Hepatocyte (in vitro differentiated cells): ENCODE results near the gene SHANK1. TPM values are rescaled to one million over a fixed set of nuclear protein-coding genes. Genes with fewer than 3 reads are reported as not detected.

Experiments
- DNase-seq: peaks from one replicate; pipeline ENCODE4 v3.0.0-alpha.2; 2016; ENCODE audit warnings: low spot score
- H2AFZ ChIP-seq: fragments of 200-600 bp; sonication (generic); 2 replicates; pipeline ENCODE4 v1.6.0; 2016; ENCODE audit warnings: antibody characterized with exemption, mild to moderate bottlenecking
- H3K27ac ChIP-seq: fragments of 200-600 bp; sonication (generic); 2 replicates; pipeline ENCODE4 v1.5.1; 2016; ENCODE audit warnings: mild to moderate bottlenecking
- H3K27me3 ChIP-seq: fragments of 200-600 bp; sonication (generic); 2 replicates; pipeline ENCODE4 v1.6.1; 2016
- H3K36me3 ChIP-seq: fragments of 200-600 bp; sonication (generic); replicated peaks from 2 replicates; pipeline ENCODE4 v1.5.1; 2016; ENCODE audit warnings: low read depth; ENCODE audit not compliant: insufficient read depth
- H3K4me1 ChIP-seq: fragments of 200-600 bp; sonication (generic); 2 replicates; pipeline ENCODE4 v1.5.1; 2016; ENCODE audit warnings: mild to moderate bottlenecking, moderate library complexity; ENCODE audit not compliant: insufficient read depth
- H3K4me2 ChIP-seq: fragments of 200-600 bp; sonication (generic); 2 replicates; pipeline ENCODE4 v1.6.0; 2016
- H3K4me3 ChIP-seq: fragments of 200-600 bp; sonication (generic); 2 replicates; pipeline ENCODE4 v1.5.1; 2016; ENCODE audit warnings: mild to moderate bottlenecking
- H3K79me2 ChIP-seq: fragments of 200-600 bp; sonication (generic); 2 replicates; pipeline ENCODE4 v1.6.0; 2017; ENCODE audit warnings: mild to moderate bottlenecking
- H3K9me2 ChIP-seq: fragments of 200-600 bp; sonication (generic); replicated peaks from 2 replicates; pipeline ENCODE4 v1.6.0; 2017; ENCODE audit warnings: mild to moderate bottlenecking; ENCODE audit not compliant: insufficient read depth
- H3K9me3 ChIP-seq: fragments of 200-600 bp; sonication (generic); 2 replicates; pipeline ENCODE4 v1.5.1; 2016; ENCODE audit warnings: low read depth, mild to moderate bottlenecking
- H4K20me1 ChIP-seq: fragments of 200-600 bp; sonication (generic); 2 replicates; pipeline ENCODE4 v1.6.0; 2016; ENCODE audit warnings: mild to moderate bottlenecking; ENCODE audit not compliant: insufficient read depth, poor library complexity, severe bottlenecking
- CTCF ChIP-seq: fragments of 200-600 bp; sonication (generic); IDR thresholded peaks from 2 replicates; pipeline ENCODE4 v1.5.1; 2016; ENCODE audit warnings: antibody characterized with exemption, mild to moderate bottlenecking; ENCODE audit not compliant: poor library complexity
- EZH2 ChIP-seq: fragments of 200-600 bp; sonication (generic); IDR thresholded peaks from 2 replicates; pipeline ENCODE4 v1.6.1; 2016; ENCODE audit warnings: antibody characterized with exemption, mild to moderate bottlenecking, borderline replicate concordance
- EZH2phosphoT487 ChIP-seq: fragments of 200-600 bp; sonication (generic); IDR thresholded peaks from one replicate; pipeline ENCODE4 v1.6.1; 2018; ENCODE audit warnings: antibody characterized with exemption, mild to moderate bottlenecking, low read depth, moderate library complexity; ENCODE audit not compliant: unreplicated experiment, severe bottlenecking
- WGBS: methylation state at CpG from one replicate; pipeline ENCODE4 v1.1.6; 2016; ENCODE audit warnings: low lambda C conversion rate; ENCODE audit errors: missing lambda C conversion rate; 5-methylcytosine and 5-hydroxymethylcytosine counted together
- polyA plus RNA-seq: library from polyadenylated mRNA; unstranded; fragments of >200 nt; fragmentation: Nextera tagmentation; extraction: Ambion mirVana; gene quantifications from 2 replicates; pipeline ENCODE4 v1.2.1, GENCODE V29; 2016
- total RNA-seq: library from RNA; depleted of rRNA; stranded (reverse); fragments of >200 nt; gene quantifications from 2 replicates; pipeline ENCODE4 v1.2.3, GENCODE V29; 2014

Gene SHANK1
- total and polyA plus RNA-seq, 2 experiments from 2014 or later: 0.56 to 2.3 TPM

- DNase-seq: no peak
- H3K9me2 ChIP-seq: no peaks in the 10 kb centered on the region
- no peaks in the 10 kb centered on the region for H3K4me1 ChIP-seq
- H3K27me3 ChIP-seq: peaks cover 26% of the 10 kb centered on the region
- no peak overlapping the region for H2AFZ ChIP-seq
- H3K9me3 ChIP-seq: peaks cover 6% of the 10 kb centered on the region
- H3K36me3 ChIP-seq: no peaks in the 10 kb centered on the region
- H3K79me2 ChIP-seq: no peaks in the 10 kb centered on the region
- H3K4me2 ChIP-seq: no peak overlapping the region
- TF ChIP-seq EZH2phosphoT487 (no peak), CTCF (no peak), EZH2 (no peak)
- no peak overlapping the region for H3K27ac ChIP-seq
- WGBS: 84% methylated on average over 5 of the region's 5 CpGs
- no peaks in the 10 kb centered on the region for H4K20me1 ChIP-seq
- H3K4me3 ChIP-seq: no peak overlapping the region
Observed at GRCh38 chr19:50636317-50637085, 83.1 kb downstream of the SHANK1 start.

- Histone ChIP-seq H4K20me1 (no peaks in the 10 kb centered on the region), H3K27me3 (peaks cover 25% of the 10 kb centered on the region), H3K9me2 (no peaks in the 10 kb centered on the region), H3K4me2 (no peak overlapping the region), H3K4me3 (no peak overlapping the region), H3K4me1 (no peaks in the 10 kb centered on the region), H2AFZ (no peak overlapping the region), H3K36me3 (no peaks in the 10 kb centered on the region), H3K79me2 (no peaks in the 10 kb centered on the region), H3K9me3 (peaks cover 6% of the 10 kb centered on the region), H3K27ac (no peak overlapping the region)
- DNase-seq: no peak
- WGBS: 91% methylated on average over 2 of the region's 2 CpGs
- TF ChIP-seq EZH2phosphoT487: no peak
Observed at GRCh38 chr19:50633973-50634372, 85.6 kb downstream of the SHANK1 start.

GRCh38 chr19:50633359-50633758 lies 86.2 kb downstream of the SHANK1 start:
- no peak overlapping the region for H3K27ac ChIP-seq
- H3K27me3 ChIP-seq: peaks cover 19% of the 10 kb centered on the region
- no peaks in the 10 kb centered on the region for H3K36me3 ChIP-seq
- no peaks in the 10 kb centered on the region for H3K9me2 ChIP-seq
- H3K79me2 ChIP-seq: no peaks in the 10 kb centered on the region
- no peaks in the 10 kb centered on the region for H4K20me1 ChIP-seq
- no peak for TF ChIP-seq EZH2phosphoT487
- TF ChIP-seq CTCF: no peak
- no peak for TF ChIP-seq EZH2
- 69% methylated on average over 2 of the region's 2 CpGs for WGBS
- H3K4me1 ChIP-seq: no peaks in the 10 kb centered on the region
- no peak overlapping the region for H3K4me2 ChIP-seq
- no peak for DNase-seq
- H3K9me3 ChIP-seq: peaks cover 6% of the 10 kb centered on the region
- no peak overlapping the region for H2AFZ ChIP-seq
- no peak overlapping the region for H3K4me3 ChIP-seq

GRCh38 chr19:50632151-50632835 lies 87.3 kb downstream of the SHANK1 start:
- Histone ChIP-seq H3K36me3 (no peaks in the 10 kb centered on the region), H3K9me3 (peaks cover 6% of the 10 kb centered on the region), H3K9me2 (no peaks in the 10 kb centered on the region), H3K27ac (no peak overlapping the region), H3K27me3 (peaks cover 9% of the 10 kb centered on the region), H3K79me2 (no peaks in the 10 kb centered on the region), H2AFZ (no peak overlapping the region), H3K4me2 (no peak overlapping the region), H4K20me1 (no peaks in the 10 kb centered on the region), H3K4me3 (no peak overlapping the region), H3K4me1 (no peaks in the 10 kb centered on the region)
- 81% methylated on average over 19 of the region's 20 CpGs for WGBS
- TF ChIP-seq EZH2phosphoT487 (no peak), EZH2 (no peak), CTCF (no peak)
- DNase-seq: no peak
